ENCODE measurements around the gene COA8. TPM values are rescaled to one million over a fixed set of nuclear protein-coding genes. Genes with fewer than 3 reads are reported as not detected.
"Not testable (repeated sequence)": the region's sequence is repeated elsewhere in the genome, so short reads cannot be mapped to it uniquely, and the experiment has no call there.

COA8 gene
- total RNA-seq, 1 donor from 2014 or later = 38.9 TPM

DNA sequence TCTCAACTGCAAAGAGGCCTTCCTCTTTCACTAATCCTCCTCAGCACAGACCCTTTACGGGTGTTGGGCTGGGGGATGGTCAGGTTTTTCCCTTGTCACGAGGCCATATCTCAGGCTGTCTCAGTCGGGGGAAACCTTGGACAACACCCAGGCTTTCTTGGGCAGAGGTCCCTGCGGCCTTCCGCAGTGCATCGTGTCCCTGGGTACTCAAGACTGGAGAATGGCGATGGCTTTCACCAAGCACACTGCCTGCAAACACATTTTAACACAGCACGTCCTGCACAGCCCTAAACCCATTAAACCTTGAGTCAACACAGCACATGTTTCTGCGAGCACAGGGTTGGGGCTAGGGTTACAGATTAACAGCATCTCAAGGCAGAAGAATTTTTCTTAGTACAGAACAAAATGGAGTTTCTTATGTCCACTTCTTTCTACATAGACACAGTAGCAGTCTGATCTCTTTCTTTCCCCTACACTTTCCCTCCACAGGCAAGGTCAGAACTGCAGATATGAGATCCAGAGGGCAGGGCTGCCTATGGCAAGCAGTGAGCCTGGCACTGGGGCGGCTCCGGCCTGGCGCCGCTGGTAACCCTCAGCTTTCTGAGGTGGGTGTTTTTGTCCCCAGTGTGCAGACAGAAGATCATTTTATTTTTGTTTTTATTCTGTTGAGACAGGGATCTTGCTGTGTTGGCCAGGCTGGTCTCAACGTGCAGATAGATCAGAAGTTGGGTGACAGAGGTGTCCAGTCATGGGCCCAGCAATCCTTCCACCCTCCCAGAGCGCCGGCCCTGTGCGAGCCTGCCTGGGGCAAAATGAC is 37.1 kb upstream of the COA8 start:
- not testable (repeated sequence) for DNase-seq (ENCODE audit: extremely low read depth, low read depth, low spot score)

DNA sequence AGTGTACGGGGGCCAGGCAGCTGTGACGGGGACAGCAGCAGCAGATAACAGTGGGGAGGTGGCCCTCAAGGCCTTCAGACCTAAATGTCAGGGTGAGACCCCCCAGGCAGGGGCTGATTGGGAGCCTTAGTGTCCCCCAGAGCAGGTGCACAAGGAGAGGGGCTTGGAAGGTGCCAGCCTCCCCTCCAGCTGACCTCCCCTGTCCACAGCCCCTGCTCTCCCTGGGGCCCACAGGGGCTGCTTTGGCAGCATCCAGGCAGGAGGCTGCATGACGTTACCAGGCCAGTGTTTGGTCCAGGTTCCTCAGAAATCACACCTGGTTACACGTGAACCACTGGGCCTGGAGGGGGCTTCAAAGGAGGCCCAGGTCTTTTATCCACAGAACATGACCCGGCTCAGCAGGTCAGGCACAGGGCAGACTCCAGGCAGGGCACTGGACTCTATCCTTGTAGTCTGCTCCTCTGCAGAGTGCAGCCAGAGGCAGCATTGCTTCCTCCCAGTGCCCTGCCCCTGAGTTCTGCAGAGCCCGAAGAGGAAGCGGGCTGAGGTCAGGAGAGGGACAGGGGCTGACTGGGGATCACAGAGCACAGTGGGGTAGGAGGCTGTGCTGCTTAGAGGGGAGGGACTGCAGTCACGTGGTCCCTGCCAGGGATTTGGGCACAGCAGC is 36.4 kb upstream of the COA8 start:
- DNase-seq (ENCODE audit: extremely low read depth, low read depth, low spot score) = no peak

- no peak for DNase-seq (ENCODE audit: extremely low read depth, low read depth, low spot score)
Observed at GRCh38 chr14:103526914-103527248, 35.9 kb upstream of the COA8 start.

- no peak for DNase-seq (ENCODE audit: extremely low read depth, low read depth, low spot score)
Observed at GRCh38 chr14:103527408-103528145, 35.2 kb upstream of the COA8 start.

DNA sequence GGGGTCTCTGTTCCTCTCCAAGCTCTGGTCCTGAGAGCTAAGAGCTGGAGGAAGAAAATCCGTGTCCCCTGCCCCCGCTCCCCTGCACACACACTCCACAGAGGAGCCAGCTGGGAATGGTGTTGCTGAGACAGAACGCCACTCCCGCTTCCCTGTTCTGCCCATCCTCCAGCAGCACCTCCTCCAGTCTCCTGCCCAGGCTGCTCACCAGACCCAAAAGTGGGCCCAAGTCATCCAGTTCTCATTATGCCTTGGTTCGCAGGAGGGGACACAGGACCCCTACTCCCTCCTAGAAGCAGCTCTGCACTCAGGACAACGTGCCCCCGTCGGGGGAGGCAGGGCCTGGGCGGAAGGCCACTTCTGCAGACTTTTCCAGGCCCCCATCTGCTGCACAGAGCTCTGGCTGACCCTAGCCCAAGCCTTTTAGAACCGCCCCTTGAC is 34.6 kb upstream of the COA8 start:
- no peak for DNase-seq (ENCODE audit: extremely low read depth, low read depth, low spot score)

DNA sequence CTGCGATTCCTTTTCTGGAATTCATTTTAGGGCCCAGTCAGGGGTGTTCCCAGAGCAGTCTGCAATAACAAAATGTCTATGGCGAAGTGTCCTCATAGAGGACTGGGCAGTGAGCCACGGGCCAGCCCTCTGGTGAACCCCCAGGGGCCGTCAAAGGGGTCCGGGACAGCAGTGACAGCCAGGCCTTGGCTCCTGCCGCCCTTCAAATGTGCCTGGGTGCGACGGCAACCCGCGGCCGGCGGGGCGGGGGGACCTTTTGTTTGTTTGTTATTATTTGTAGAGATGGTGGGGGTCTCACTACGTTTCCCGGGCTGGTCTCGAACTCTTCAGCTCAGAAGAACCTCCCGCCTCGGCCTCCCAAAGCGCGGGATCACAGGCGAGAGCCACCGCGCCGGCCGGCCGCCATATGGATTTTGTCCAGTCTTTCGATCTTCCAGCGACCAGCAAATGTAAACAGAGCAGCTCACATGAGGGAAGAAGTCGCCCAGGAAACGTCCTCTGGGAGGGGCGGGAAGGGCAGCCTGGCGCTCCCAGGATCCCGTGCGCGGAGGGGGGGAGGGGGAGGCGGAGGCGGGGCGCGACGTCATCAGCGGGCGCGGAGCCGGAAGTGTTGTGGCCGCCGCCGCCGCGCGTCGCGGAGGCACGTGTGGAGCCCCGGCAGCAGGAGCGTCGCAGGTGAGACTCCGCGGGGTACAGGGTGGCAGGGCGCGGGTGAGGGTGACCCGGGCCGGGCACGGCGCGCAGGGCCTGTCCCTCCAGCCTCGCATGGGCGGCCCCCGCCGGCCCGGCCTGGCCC is 34.0 kb upstream of the COA8 start, which contains the start of gene TRMT61A:
Gene TRMT61A (plus strand): TSS at position 610 of the 796 bp plus-strand sequence. CDS start 783 bp downstream, outside the sequence.
- no peak for DNase-seq (ENCODE audit: extremely low read depth, low read depth, low spot score)

DNA sequence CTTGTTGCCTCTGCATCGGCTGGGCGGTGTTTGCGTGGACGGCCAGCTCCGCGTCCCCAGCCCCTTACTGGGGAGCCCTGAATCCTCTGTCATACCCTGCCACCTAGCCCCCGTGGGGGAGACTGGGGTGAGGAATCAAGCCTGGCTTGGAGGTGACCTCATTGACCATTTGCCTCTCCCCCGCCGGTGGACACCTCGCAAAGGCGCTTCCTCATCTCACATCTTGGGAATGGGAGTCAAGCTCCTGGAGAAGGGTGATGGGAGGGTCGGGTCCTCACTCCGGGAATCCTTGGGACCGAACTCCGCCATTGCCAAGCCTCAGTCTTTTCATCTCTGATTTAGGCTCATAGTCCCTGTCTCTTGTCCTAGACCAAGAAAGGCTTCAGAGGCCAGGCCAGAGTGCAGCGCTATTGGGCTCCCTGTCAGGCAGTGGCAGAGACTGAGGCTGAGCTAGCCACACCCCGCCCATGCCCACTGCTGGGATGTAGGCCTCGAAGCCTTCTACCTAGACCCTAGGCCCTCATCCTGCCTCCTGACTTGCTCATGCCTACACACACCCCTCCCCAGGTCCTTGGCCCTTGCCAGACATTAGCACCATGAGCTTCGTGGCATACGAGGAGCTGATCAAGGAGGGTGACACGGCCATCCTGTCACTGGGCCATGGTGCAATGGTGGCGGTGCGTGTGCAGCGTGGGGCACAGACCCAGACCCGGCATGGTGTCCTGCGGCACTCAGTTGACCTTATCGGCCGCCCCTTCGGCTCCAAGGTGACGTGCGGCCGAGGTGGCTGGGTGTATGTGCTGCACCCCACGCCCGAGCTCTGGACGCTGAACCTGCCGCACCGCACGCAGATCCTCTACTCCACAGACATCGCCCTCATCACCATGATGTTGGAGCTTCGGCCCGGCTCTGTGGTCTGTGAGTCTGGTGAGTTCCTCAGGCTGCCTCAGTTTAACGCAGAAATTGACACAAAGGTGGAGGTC is 33.1 kb upstream of the COA8 start:
- no peak for DNase-seq (ENCODE audit: extremely low read depth, low read depth, low spot score)

DNA sequence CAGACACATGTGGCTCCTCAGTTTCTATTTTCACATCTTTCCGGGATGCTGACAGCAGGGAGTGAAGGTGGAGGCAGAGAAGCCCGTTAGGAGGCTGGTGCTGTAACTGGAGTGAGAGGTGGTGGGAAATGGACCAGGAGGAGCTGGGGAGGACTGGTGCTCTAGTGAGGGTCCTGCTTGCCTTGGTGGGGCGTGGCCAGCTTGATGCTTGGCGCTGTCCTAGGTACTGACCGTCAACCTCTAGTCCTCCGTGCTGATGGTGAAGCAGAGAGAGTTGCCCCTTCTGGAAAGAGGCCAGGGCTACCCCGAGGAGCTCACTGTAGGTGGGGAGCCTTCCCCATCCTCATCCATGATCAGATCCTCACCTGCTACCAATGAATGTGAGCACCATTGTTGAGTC is 32.4 kb upstream of the COA8 start:
- no peak for DNase-seq (ENCODE audit: extremely low read depth, low read depth, low spot score)

DNA sequence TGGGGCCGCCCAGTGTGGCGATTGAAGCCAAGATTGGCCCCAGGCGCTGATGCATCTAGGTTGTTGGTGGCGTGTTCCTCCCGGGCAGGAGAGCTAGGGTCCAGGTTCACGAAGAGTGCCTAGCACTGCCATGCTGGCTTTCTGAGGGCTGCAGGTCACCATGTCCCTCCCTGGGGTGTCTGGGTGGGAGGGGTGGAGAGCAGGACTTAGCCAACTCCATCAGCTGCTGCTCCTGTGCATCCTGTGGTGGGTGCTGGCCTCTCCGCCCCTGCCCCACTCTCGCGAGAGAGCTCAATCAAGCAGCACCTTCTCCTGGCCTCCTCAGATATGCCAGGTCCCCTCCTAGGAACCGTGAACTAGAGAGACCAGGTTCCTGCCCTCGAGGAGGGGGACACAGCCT is 31.9 kb upstream of the COA8 start:
- DNase-seq (ENCODE audit: extremely low read depth, low read depth, low spot score) = no peak

- DNase-seq (ENCODE audit: extremely low read depth, low read depth, low spot score) = no peak
Observed at GRCh38 chr14:103531421-103532215, 31.1 kb upstream of the COA8 start.

DNA sequence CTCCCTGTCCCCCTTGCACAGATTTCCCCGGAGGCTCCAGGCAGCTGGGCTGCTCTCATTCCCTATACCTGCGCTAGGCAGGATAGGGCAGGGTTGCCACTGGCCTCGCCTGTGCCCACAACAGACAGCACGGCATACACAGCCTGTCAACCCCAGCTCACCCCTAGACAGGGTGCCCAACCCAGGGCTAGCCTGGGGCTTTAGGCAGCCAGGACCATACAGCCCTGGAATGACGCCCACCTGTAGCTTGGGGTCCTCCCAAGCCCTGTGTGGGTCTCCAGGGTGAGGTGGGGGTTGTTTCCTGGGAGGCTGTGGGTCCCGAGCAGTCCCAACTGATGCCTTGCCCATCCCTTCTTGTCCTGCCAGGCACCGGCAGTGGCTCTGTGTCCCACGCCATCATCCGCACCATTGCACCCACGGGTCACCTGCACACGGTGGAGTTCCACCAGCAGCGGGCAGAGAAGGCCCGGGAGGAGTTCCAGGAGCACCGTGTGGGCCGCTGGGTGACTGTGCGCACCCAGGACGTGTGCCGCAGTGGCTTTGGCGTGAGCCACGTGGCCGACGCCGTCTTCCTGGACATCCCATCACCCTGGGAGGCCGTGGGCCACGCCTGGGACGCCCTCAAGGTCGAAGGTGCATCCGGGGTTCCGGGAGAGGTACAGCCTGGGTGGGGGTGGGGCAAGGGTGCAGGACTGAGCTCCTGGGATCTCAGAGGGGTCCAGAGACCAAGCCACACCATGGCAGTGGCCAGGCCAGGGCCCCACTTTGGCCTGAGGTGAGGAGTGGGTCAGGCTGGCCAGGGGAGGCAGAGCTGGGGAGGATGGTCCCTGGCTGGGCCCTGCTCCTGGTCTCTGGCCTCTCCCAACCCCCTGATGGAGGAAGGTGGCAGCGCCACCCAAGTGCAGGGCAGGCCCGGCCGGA is 30.3 kb upstream of the COA8 start:
- DNase-seq (ENCODE audit: extremely low read depth, low read depth, low spot score) = no peak

GRCh38 chr14:103533137-103533998 is 29.4 kb upstream of the COA8 start:
- no peak for DNase-seq (ENCODE audit: extremely low read depth, low read depth, low spot score)

DNA sequence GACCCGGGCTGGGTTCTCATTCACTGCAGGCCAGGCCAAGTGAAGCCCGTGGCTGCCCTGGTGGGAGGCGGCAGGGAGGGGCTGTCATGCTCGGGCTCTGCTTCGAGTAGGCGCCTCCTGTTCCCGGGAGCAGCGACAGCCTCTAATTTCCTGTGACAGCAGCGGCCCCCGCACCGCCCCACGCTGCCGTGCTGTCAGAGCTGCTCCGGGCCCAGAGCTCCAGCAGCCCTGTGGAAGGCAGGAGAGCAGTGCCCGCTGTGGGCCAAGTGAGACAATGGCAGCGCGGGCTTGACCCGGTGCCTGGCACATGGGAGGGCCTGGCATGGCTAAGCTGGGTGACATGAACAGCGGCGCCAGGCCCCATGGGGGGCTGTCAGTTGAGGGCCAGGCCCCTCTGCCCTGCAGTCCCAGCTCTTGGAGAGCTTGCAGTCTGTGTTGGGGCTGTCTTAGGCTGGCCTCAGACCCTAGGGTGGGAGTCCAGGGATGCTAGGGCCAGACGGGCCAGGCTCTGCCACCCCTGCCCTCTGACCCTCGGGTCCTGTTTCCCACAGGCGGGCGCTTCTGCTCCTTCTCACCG is 28.7 kb upstream of the COA8 start:
- DNase-seq (ENCODE audit: extremely low read depth, low read depth, low spot score) = no peak

DNA sequence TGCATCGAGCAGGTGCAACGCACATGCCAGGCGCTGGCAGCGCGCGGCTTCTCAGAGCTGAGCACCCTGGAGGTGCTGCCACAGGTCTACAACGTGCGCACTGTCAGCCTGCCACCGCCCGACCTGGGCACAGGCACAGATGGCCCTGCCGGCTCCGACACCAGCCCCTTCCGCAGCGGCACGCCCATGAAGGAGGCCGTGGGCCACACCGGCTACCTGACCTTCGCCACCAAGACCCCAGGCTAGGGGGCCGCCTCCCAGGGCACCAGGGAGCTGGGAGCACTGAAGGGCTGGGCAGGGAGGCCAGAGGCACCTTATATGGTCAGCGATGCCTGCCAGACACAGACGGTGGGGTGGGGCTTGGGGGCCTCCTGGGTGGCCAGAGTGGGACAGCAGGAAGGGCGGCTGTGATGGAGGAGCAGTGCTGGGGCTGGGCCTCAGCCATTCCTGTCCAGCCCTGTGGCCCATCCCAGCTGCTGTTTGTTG is 28.1 kb upstream of the COA8 start:
- DNase-seq (ENCODE audit: extremely low read depth, low read depth, low spot score) = no peak

GRCh38 chr14:103535081-103535890 is 27.5 kb upstream of the COA8 start:
- DNase-seq (ENCODE audit: extremely low read depth, low read depth, low spot score) = no peak
